K562 (cell line): ENCODE results near the gene SIK3. TPM values are rescaled to one million over a fixed set of nuclear protein-coding genes. Genes with fewer than 3 reads are reported as not detected.

Source experiments
- ATAC-seq: fragments of 200-7000 bp; cut with Tn5 transposase; 3 replicates; pipeline ENCODE4 v1.9.1; 2020; ENCODE audit warnings: moderate library complexity
- BruUV-seq: library from RNA; stranded (reverse); fragments of 400-500 nt; replicated peaks from 2 replicates; lab custom pipeline; 2021; lab: Mats Ljungman, UMichigan
- CTCF ChIA-PET: fragments of 300-600 bp; formaldehyde crosslinking; extraction: SDS; loops from one replicate; lab custom pipeline; 2021; ENCODE audit warnings: low intra/inter-chr PET ratio; lab: Yijun Ruan, JAX
- POLR2A ChIA-PET: fragments of 300-600, 350-650 bp; sonication (Branson Sonifier 250); formaldehyde crosslinking; extraction: SDS; loops from one replicate; lab custom pipeline; 2021; ENCODE audit warnings: antibody characterized with exemption, inconsistent platforms; lab: Yijun Ruan, JAX
- DNase-seq, 4 experiments: peaks; one replicate each; pipeline versions ENCODE4 v3.0.0 to v3.0.0-alpha.2; 2011 to 2018; ENCODE audit warnings: low spot score in 3 of 4, mixed read lengths in 3 of 4; ENCODE audit errors: extremely low read depth in 1 of 4
- FAIRE-seq: peaks from 2 replicates; lab custom pipeline; 2011; peaks lifted over from hg19 to GRCh38; lab: Jason Lieb, UNC
- H2AFZ ChIP-seq: 2 replicates; pipeline ENCODE4 v1.6.0; 2011; ENCODE audit warnings: low read depth, low read length, control low read depth, inconsistent platforms
- H3K27ac ChIP-seq: fragments of 200-600 bp; 3 replicates; pipeline ENCODE4 v1.8.0; 2011; ENCODE audit warnings: low read depth, mild to moderate bottlenecking, control low read depth, inconsistent platforms, low read length, moderate library complexity, mixed read lengths; ENCODE audit errors: extremely low read depth
- H3K27me3 ChIP-seq, 2 experiments: fragments of 300-600 bp in 1 of 2; 2 replicates in 1 of 2; 3 replicates in 1 of 2; pipeline versions ENCODE4 v1.6.0 to v1.8.0; 2011; ENCODE audit warnings: inconsistent platforms in 2 of 2, low read length in 2 of 2, mild to moderate bottlenecking in 1 of 2, mixed read lengths in 1 of 2, moderate library complexity in 1 of 2; ENCODE audit not compliant: control insufficient read depth in 2 of 2, insufficient read depth in 2 of 2
- H3K36me3 ChIP-seq: fragments of 300-600 bp; 3 replicates; pipeline ENCODE4 v1.8.0; 2011; ENCODE audit warnings: mild to moderate bottlenecking, low read length, inconsistent platforms; ENCODE audit not compliant: control insufficient read depth, insufficient read depth
- H3K4me1 ChIP-seq, 2 experiments: fragments of 200-600 bp in 1 of 2; replicated peaks in 1 of 2; 2 replicates in 1 of 2; 3 replicates in 1 of 2; pipeline versions ENCODE4 v1.5.1 to v1.8.0; 2011; ENCODE audit warnings: inconsistent platforms in 2 of 2, low read length in 2 of 2, mild to moderate bottlenecking in 1 of 2, mixed read lengths in 1 of 2, moderate library complexity in 1 of 2; ENCODE audit not compliant: control insufficient read depth in 2 of 2, insufficient read depth in 2 of 2
- H3K4me2 ChIP-seq: 2 replicates; pipeline ENCODE4 v1.6.1; 2011; ENCODE audit warnings: low read length, control low read depth, inconsistent platforms, mixed read lengths; ENCODE audit not compliant: insufficient read depth
- H3K4me3 ChIP-seq: fragments of 200-600 bp; sonication (generic), shearing (Covaris generic); 2 replicates; pipeline ENCODE4 v1.5.1; 2016; ENCODE audit warnings: control low read depth, inconsistent platforms
- H3K79me2 ChIP-seq: fragments of 200-600 bp; 3 replicates; pipeline ENCODE4 v1.8.0; 2011; ENCODE audit warnings: low read length, inconsistent platforms; ENCODE audit not compliant: control insufficient read depth, insufficient read depth
- H3K9ac ChIP-seq, 2 experiments: 2 replicates each; pipeline versions ENCODE4 v1.6.0 to v1.6.1; 2011; ENCODE audit warnings: low read depth in 2 of 2, low read length in 2 of 2, control low read depth in 1 of 2, inconsistent platforms in 1 of 2, mild to moderate bottlenecking in 1 of 2, mixed read lengths in 1 of 2; ENCODE audit not compliant: insufficient read depth in 1 of 2
- H3K9me1 ChIP-seq: one replicate; pipeline ENCODE4 v1.6.0; 2011; ENCODE audit warnings: inconsistent platforms, mild to moderate bottlenecking, low read length, moderate library complexity; ENCODE audit not compliant: control insufficient read depth, insufficient read depth
- H3K9me3 ChIP-seq: replicated peaks from 2 replicates; pipeline ENCODE4 v1.5.1; 2011; ENCODE audit warnings: low read depth, low read length, inconsistent platforms; ENCODE audit not compliant: control insufficient read depth, insufficient read depth
- H4K20me1 ChIP-seq: replicated peaks from 2 replicates; pipeline ENCODE4 v1.6.1; 2011; ENCODE audit warnings: low read length, inconsistent platforms, mixed read lengths; ENCODE audit not compliant: control insufficient read depth, insufficient read depth
- BDP1 ChIP-seq: IDR thresholded peaks from 3 replicates; pipeline ENCODE4 v1.6.1; 2011; ENCODE audit not compliant: insufficient read length, insufficient read depth
- CBX3 ChIP-seq, 2 experiments: IDR thresholded peaks; 1 replicate in 1 of 2; 2 replicates in 1 of 2; pipeline ENCODE4 v1.6.1; 2012; ENCODE audit warnings: inconsistent platforms in 2 of 2, low read length in 2 of 2, borderline replicate concordance in 1 of 2, control low read depth in 1 of 2
- CREBBP ChIP-seq: IDR thresholded peaks from one replicate; pipeline ENCODE4 v1.6.1; 2012; ENCODE audit warnings: low read depth, mild to moderate bottlenecking, control low read depth, inconsistent platforms, low read length
- GATA2 ChIP-seq: sonication (generic); formaldehyde crosslinking; IDR thresholded peaks from 2 replicates; pipeline ENCODE4 v1.4.0; 2020; ENCODE audit warnings: mild to moderate bottlenecking, missing genetic modification reagents
- MYNN ChIP-seq, 2 experiments: sonication (generic); formaldehyde crosslinking in 1 of 2; IDR thresholded peaks; 2 replicates each; pipeline versions ENCODE4 v1.5.0 to v1.6.1; 2016 to 2020; ENCODE audit warnings: antibody characterized with exemption in 1 of 2, missing genetic modification reagents in 1 of 2
- SMARCE1 ChIP-seq: fragments of 450-650 bp; IDR thresholded peaks from 2 replicates; pipeline ENCODE4 v1.7.1; 2016; ENCODE audit warnings: mild to moderate bottlenecking
- ZNF445 ChIP-seq: fragments of 250-450 bp; sonication (Bioruptor Pico); IDR thresholded peaks from 2 replicates; pipeline ENCODE4 v1.4.0; 2020; ENCODE audit warnings: low read depth, mild to moderate bottlenecking, moderate library complexity
- ZNF584 ChIP-seq: fragments of 200-800 bp; sonication (Bioruptor generic); IDR thresholded peaks from 2 replicates; pipeline ENCODE4 v1.6.1; 2016; ENCODE audit warnings: low read depth, mild to moderate bottlenecking, missing genetic modification characterization, missing compliant biosample characterization
- ZNF785 ChIP-seq: fragments of 250-450 bp; sonication (Bioruptor Pico); IDR thresholded peaks from 2 replicates; pipeline ENCODE4 v1.4.0; 2020; ENCODE audit warnings: mild to moderate bottlenecking
- WGBS: fragments of 100-300 bp; shearing (Covaris generic); methylation state at CpG from one replicate; pipeline ENCODE4 v1.1.6; 2016; ENCODE audit warnings: low coverage, mixed read lengths; ENCODE audit not compliant: insufficient coverage; ENCODE audit errors: missing lambda C conversion rate; 5-methylcytosine and 5-hydroxymethylcytosine counted together
- in situ Hi-C: fragments of 300-500 bp; cut with MboI; formaldehyde crosslinking; loops from 4 replicates; pipeline ENCODE4 v1.15.0; 2018; ENCODE audit warnings: inconsistent platforms, mixed read lengths
- intact Hi-C: fragments of 100-400 bp; cut with micrococcal nuclease; formaldehyde crosslinking; loops from 2 replicates; pipeline ENCODE4 v1.14.2; 2022
- polyA plus RNA-seq, 8 experiments: library from polyadenylated mRNA; depleted of rRNA in 4 of 8; stranded (reverse) in 5 of 8; unstranded in 3 of 8; fragments of >200 nt; fragmentation: Nextera tagmentation in 2 of 8; fragmentation: Illumina TruSeq in 1 of 8; extraction: Ambion mirVana in 2 of 8; extraction: Trizol in 1 of 8; gene quantifications; 2 replicates each; pipeline versions ENCODE4 v1.2.1 to v1.2.3, GENCODE V29; 2011 to 2014; ENCODE audit warnings: inconsistent platforms in 1 of 8, missing spikeins in 1 of 8
- total RNA-seq, 7 experiments: library from RNA; depleted of rRNA in 6 of 7; stranded (reverse); fragments of >200 nt in 6 of 7; fragmentation: Illumina TruSeq in 2 of 7; extraction: Trizol in 2 of 7; gene quantifications; 2 replicates each; pipeline versions ENCODE4 v1.2.1 to v1.2.3, GENCODE V29; 2011 to 2021; ENCODE audit warnings: low replicate concordance in 1 of 7
- TF ChIP-seq, protein P1 (sequence below), 2 experiments: fragments of 450-650 bp; formaldehyde crosslinking in 1 of 2; IDR thresholded peaks; 2 replicates each; pipeline versions ENCODE4 v1.4.0 to v1.6.1; 2014 to 2020; ENCODE audit warnings: mild to moderate bottlenecking in 2 of 2, borderline replicate concordance in 1 of 2, low read depth in 1 of 2
- TF ChIP-seq, protein P2 (sequence below): fragments of 250-450 bp; sonication (Bioruptor Pico); IDR thresholded peaks from 2 replicates; pipeline ENCODE4 v1.5.0; 2022; ENCODE audit warnings: mild to moderate bottlenecking

Gene SIK3
- total and polyA plus RNA-seq, 9 of the 15 experiments (the other 6 are each of a cell fraction or from before 2014, with no cell fraction given): 1.6 to 21.6 (median 8.0) TPM

DNA sequence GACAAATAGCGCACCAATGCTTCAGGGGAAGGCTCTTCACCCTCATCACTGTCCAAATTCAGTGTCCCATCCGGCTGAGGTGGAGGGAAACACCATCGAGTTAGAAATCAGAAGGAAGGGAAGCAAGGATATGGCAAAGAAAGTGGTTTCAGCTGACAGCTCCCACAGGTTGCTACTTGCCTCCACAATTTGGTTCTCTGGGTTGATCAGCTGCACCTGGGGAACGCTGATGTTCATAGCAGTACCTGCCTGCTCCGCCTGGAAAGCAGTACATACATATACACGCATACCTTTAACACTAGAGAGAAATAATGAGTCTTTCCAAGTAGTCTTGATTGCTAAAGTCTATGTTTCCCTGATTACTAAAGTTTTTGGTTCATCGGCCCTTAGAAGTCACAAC, 223.0 kb downstream of the SIK3 start:
- POLR2A ChIA-PET: no interaction called here
- no peak overlapping the region for H3K4me3 ChIP-seq
- CTCF ChIA-PET: no interaction called here
- no TSS peak for BruUV-seq
- no peaks in the 10 kb centered on the region for H3K27me3 ChIP-seq
- H3K27ac ChIP-seq: no peak overlapping the region
- H3K9me1 ChIP-seq: no peaks in the 10 kb centered on the region
- H3K36me3 ChIP-seq: peaks cover 55% of the 10 kb centered on the region
- no peaks in the 10 kb centered on the region for H3K4me1 ChIP-seq
- H3K79me2 ChIP-seq: no peaks in the 10 kb centered on the region
- DNase-seq: no peak
- H3K9ac ChIP-seq: no peak overlapping the region
- WGBS: 89% methylated on average over 7 of the region's 7 CpGs
- no peaks in the 10 kb centered on the region for H4K20me1 ChIP-seq
- intact Hi-C loops: no loop called here
- no peaks in the 10 kb centered on the region for H3K9me3 ChIP-seq
- ATAC-seq: no peak
- no peak overlapping the region for H3K4me2 ChIP-seq
- no peak overlapping the region for H2AFZ ChIP-seq
- in situ Hi-C loops: no loop called here
- FAIRE-seq: no peak
- no peak for TF ChIP-seq BDP1
- TF ChIP-seq CREBBP: no peak
- TF ChIP-seq ZNF785 (CRISPR knock-in tag): no peak
- TF ChIP-seq, protein P1, sequence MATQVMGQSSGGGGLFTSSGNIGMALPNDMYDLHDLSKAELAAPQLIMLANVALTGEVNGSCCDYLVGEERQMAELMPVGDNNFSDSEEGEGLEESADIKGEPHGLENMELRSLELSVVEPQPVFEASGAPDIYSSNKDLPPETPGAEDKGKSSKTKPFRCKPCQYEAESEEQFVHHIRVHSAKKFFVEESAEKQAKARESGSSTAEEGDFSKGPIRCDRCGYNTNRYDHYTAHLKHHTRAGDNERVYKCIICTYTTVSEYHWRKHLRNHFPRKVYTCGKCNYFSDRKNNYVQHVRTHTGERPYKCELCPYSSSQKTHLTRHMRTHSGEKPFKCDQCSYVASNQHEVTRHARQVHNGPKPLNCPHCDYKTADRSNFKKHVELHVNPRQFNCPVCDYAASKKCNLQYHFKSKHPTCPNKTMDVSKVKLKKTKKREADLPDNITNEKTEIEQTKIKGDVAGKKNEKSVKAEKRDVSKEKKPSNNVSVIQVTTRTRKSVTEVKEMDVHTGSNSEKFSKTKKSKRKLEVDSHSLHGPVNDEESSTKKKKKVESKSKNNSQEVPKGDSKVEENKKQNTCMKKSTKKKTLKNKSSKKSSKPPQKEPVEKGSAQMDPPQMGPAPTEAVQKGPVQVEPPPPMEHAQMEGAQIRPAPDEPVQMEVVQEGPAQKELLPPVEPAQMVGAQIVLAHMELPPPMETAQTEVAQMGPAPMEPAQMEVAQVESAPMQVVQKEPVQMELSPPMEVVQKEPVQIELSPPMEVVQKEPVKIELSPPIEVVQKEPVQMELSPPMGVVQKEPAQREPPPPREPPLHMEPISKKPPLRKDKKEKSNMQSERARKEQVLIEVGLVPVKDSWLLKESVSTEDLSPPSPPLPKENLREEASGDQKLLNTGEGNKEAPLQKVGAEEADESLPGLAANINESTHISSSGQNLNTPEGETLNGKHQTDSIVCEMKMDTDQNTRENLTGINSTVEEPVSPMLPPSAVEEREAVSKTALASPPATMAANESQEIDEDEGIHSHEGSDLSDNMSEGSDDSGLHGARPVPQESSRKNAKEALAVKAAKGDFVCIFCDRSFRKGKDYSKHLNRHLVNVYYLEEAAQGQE (IDR thresholded peaks at IDR 0.05; ENCODE audit: borderline replicate concordance): no peak
- TF ChIP-seq, protein P1 (CRISPR knock-in tag; IDR thresholded peaks at IDR 0.05; ENCODE audit: low read depth): no peak
- no peak for TF ChIP-seq ZNF584 (CRISPR knock-in tag)
- no peak for TF ChIP-seq ZNF445
- TF ChIP-seq GATA2: no peak
- TF ChIP-seq, protein P2, sequence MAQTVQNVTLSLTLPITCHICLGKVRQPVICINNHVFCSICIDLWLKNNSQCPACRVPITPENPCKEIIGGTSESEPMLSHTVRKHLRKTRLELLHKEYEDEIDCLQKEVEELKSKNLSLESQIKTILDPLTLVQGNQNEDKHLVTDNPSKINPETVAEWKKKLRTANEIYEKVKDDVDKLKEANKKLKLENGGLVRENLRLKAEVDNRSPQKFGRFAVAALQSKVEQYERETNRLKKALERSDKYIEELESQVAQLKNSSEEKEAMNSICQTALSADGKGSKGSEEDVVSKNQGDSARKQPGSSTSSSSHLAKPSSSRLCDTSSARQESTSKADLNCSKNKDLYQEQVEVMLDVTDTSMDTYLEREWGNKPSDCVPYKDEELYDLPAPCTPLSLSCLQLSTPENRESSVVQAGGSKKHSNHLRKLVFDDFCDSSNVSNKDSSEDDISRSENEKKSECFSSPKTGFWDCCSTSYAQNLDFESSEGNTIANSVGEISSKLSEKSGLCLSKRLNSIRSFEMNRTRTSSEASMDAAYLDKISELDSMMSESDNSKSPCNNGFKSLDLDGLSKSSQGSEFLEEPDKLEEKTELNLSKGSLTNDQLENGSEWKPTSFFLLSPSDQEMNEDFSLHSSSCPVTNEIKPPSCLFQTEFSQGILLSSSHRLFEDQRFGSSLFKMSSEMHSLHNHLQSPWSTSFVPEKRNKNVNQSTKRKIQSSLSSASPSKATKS (CRISPR knock-in tag): no peak
- TF ChIP-seq MYNN (IDR thresholded peaks at IDR 0.05): no peak
- TF ChIP-seq MYNN (CRISPR knock-in tag; IDR thresholded peaks at IDR 0.05): no peak
- no peak for TF ChIP-seq CBX3 (IDR thresholded peaks at IDR 0.05; ENCODE audit: borderline replicate concordance in 1 of 2, low read length in 2 of 2)
- no peak for TF ChIP-seq SMARCE1
